Esophagus muscularis mucosa (tissue), 3 donors: ENCODE results near the gene LGALS7B.
"Not testable (repeated sequence)": the region's sequence is repeated elsewhere in the genome, so short reads cannot be mapped to it uniquely, and the experiment has no call there.

Experiments used
- EP300 ChIP-seq: sonication (generic); formaldehyde crosslinking; IDR thresholded peaks from one replicate; pipeline ENCODE4 v1.6.1; 2017; ENCODE audit warnings: antibody characterized with exemption
- TF ChIP-seq, protein P1 (sequence below), 3 experiments: fragments of 200-600 bp in 2 of 3; fragments of 450-650 bp in 1 of 3; sonication (generic) in 2 of 3; IDR thresholded peaks; one replicate each; pipeline ENCODE4 v1.5.1; 2017 to 2019; ENCODE audit warnings: antibody characterized with exemption in 3 of 3, mild to moderate bottlenecking in 2 of 3, moderate library complexity in 1 of 3

DNA sequence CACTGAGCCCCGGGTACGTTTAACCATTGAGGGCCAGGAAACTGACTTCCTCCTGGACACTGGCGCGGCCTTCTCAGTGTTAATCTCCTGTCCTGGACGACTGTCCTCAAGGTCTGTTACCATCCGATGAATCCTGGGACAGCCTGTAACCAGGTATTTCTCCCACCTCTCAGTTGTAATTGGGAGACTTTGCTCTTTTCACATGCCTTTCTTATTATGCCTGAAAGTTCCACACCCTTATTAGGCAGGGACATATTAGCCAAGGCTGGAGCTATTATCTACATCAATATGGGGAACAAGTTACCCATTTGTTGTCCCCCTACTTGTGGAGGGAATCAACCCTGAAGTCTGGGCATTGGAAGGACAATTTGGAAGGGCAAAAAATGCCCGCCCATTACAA lies 36.9 kb downstream of the LGALS7B start:
- TF ChIP-seq, protein P1, sequence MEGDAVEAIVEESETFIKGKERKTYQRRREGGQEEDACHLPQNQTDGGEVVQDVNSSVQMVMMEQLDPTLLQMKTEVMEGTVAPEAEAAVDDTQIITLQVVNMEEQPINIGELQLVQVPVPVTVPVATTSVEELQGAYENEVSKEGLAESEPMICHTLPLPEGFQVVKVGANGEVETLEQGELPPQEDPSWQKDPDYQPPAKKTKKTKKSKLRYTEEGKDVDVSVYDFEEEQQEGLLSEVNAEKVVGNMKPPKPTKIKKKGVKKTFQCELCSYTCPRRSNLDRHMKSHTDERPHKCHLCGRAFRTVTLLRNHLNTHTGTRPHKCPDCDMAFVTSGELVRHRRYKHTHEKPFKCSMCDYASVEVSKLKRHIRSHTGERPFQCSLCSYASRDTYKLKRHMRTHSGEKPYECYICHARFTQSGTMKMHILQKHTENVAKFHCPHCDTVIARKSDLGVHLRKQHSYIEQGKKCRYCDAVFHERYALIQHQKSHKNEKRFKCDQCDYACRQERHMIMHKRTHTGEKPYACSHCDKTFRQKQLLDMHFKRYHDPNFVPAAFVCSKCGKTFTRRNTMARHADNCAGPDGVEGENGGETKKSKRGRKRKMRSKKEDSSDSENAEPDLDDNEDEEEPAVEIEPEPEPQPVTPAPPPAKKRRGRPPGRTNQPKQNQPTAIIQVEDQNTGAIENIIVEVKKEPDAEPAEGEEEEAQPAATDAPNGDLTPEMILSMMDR (IDR thresholded peaks at IDR 0.05), result not testable (repeated sequence)
- TF ChIP-seq EP300, result not testable (repeated sequence)
